Globus pallidus (tissue), 1 donor: ENCODE data around the gene PCYT1B.
A peak's percentile ranks its signal among the peaks of the same experiment; 100 is the strongest.
"Not testable (repeated sequence)": the region's sequence is repeated elsewhere in the genome, so short reads cannot be mapped to it uniquely, and the experiment has no call there.

ENCODE experiments used
- DNase-seq: peaks from one replicate; pipeline ENCODE4 v3.0.0-alpha.2; 2015; ENCODE audit warnings: low spot score

PCYT1B gene

GRCh38 chrX:24647257-24648058, at the start of gene PCYT1B:
PCYT1B (minus strand) TSS chrX:24647347; CDS start chrX:24647105, 242 bp downstream.
- DNase-seq, result peak; percentile 60

GRCh38 chrX:24696294-24696693, 49.1 kb upstream of the PCYT1B start:
- DNase-seq, result no peak

- no peak for DNase-seq
These were observed 47.7 kb upstream of the PCYT1B start for GRCh38 chrX:24694825-24695224.

- peak; percentile 92 for DNase-seq
These were observed 46.5 kb upstream of the PCYT1B start, which contains the start of gene POLA1 for GRCh38 chrX:24693453-24694202. POLA1 (plus strand) TSS chrX:24693918; CDS start chrX:24693962, 44 bp downstream.

GRCh38 chrX:24692305-24692704, 45.2 kb upstream of the PCYT1B start:
- no peak for DNase-seq

- no peak for DNase-seq
These were observed 36.9 kb upstream of the PCYT1B start for GRCh38 chrX:24684048-24684447.

GRCh38 chrX:24682739-24683432, 35.7 kb upstream of the PCYT1B start:
- DNase-seq, result no peak

- no peak for DNase-seq
These were observed 29.4 kb upstream of the PCYT1B start for GRCh38 chrX:24676403-24677024.

- DNase-seq, result no peak
These were observed 26.3 kb upstream of the PCYT1B start for GRCh38 chrX:24673424-24673823.

- DNase-seq, result peak; percentile 88
These were observed 25.6 kb upstream of the PCYT1B start for GRCh38 chrX:24672701-24673190.

GRCh38 chrX:24668111-24668510, 21.0 kb upstream of the PCYT1B start:
- no peak for DNase-seq

GRCh38 chrX:24662352-24662751, 15.2 kb upstream of the PCYT1B start:
- no peak for DNase-seq

- no peak for DNase-seq
These were observed 14.1 kb upstream of the PCYT1B start for GRCh38 chrX:24661292-24661691.

- DNase-seq, result no peak
These were observed 12.5 kb upstream of the PCYT1B start for GRCh38 chrX:24659646-24660045.

GRCh38 chrX:24659106-24659505, 12.0 kb upstream of the PCYT1B start:
- no peak for DNase-seq

GRCh38 chrX:24658421-24658820, 11.3 kb upstream of the PCYT1B start:
- no peak for DNase-seq

GRCh38 chrX:24657671-24658386, 10.7 kb upstream of the PCYT1B start:
- DNase-seq, result no peak

- DNase-seq, result not testable (repeated sequence)
These were observed 8.5 kb upstream of the PCYT1B start for GRCh38 chrX:24655679-24656078.

GRCh38 chrX:24651783-24652182, 4.6 kb upstream of the PCYT1B start:
- no peak for DNase-seq

GRCh38 chrX:24648495-24648894, 1.3 kb upstream of the PCYT1B start:
- no peak for DNase-seq

GRCh38 chrX:24646745-24647182, 383 bp downstream of the PCYT1B start:
- peak; percentile 50 for DNase-seq
